AG04450 (cell line): Measurements from ENCODE around the gene PCDHGA4. TPM values are rescaled to one million over a fixed set of nuclear protein-coding genes. Genes with fewer than 3 reads are reported as not detected.
"Not testable (repeated sequence)": the region's sequence is repeated elsewhere in the genome, so short reads cannot be mapped to it uniquely, and the experiment has no call there.

Source experiments
- CTCF ChIA-PET: fragments of 300-600, 350-600 bp; formaldehyde crosslinking; extraction: SDS; loops from one replicate; lab custom pipeline; 2022; ENCODE audit warnings: antibody characterized with exemption, inconsistent platforms; lab: Charles Lee
- POLR2A ChIA-PET: fragments of 350-600 bp; formaldehyde crosslinking; extraction: SDS; loops from one replicate; lab custom pipeline; 2021; ENCODE audit warnings: antibody characterized with exemption, inconsistent platforms; lab: Yijun Ruan, JAX
- DNase-seq: peaks from one replicate; pipeline ENCODE4 v3.0.0-alpha.2; 2011; ENCODE audit warnings: low read depth, low spot score
- H3K27ac ChIP-seq: one replicate; pipeline ENCODE4 v1.5.1; 2012; ENCODE audit warnings: low read depth, low read length, control low read depth
- H3K27me3 ChIP-seq: one replicate; pipeline ENCODE4 v1.6.0; 2012; ENCODE audit warnings: low read length; ENCODE audit not compliant: control insufficient read depth, insufficient read depth
- H3K4me3 ChIP-seq: 2 replicates; pipeline ENCODE4 v1.5.1; 2011; ENCODE audit warnings: mild to moderate bottlenecking, low read depth, low read length, control low read depth
- H3K9me3 ChIP-seq: 2 replicates; pipeline ENCODE4 v1.5.1; 2012; ENCODE audit warnings: low read length; ENCODE audit not compliant: control insufficient read depth, insufficient read depth
- polyA plus RNA-seq: library from polyadenylated mRNA; depleted of rRNA; stranded (reverse); fragments of >200 nt; gene quantifications from 2 replicates; pipeline ENCODE4 v1.2.3, GENCODE V29; 2011
- TF ChIP-seq, protein P1 (sequence below): IDR thresholded peaks from 2 replicates; pipeline ENCODE4 v1.5.1; 2011; ENCODE audit warnings: low read depth, low read length, control low read depth, inconsistent platforms

Gene PCDHGA4
- polyA plus RNA-seq, 1 experiment: 6.3 TPM

DNA sequence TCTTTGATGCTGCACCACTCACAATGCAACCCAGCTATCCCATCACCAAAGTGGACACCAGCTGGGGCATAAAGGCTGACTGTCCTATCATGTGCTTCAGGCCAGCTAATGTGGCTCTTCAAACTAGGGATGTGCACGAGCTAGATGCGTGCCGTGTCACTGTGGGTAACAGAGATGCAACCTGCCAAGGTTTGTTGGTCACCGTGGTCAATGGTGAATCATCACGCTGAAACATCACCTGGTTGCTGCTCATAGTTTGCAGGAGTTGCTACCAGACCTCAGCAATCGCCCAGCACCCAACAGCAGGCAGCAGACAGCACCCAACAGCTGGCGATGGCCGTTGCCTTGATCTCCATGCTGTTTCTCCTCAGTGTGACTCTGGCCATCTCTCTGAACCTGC, 26.6 kb upstream of the PCDHGA4 start:
- ChIA-PET CTCF (interaction anchor here (0.9 to 8.5 kb wide), 11 partner anchors 8 to 240 kb away, joined by 3 to 133 read pairs (median 8); partner anchors contain the start of genes PCDHB10, PCDHGA2, PCDHGA3 and TAF7), POLR2A (interaction anchor here (1.9 kb wide), 1 partner anchor 8 kb away, joined by 6 read pairs; the partner anchor contains the start of gene TAF7)
- no peak overlapping the region for H3K27ac ChIP-seq

DNA sequence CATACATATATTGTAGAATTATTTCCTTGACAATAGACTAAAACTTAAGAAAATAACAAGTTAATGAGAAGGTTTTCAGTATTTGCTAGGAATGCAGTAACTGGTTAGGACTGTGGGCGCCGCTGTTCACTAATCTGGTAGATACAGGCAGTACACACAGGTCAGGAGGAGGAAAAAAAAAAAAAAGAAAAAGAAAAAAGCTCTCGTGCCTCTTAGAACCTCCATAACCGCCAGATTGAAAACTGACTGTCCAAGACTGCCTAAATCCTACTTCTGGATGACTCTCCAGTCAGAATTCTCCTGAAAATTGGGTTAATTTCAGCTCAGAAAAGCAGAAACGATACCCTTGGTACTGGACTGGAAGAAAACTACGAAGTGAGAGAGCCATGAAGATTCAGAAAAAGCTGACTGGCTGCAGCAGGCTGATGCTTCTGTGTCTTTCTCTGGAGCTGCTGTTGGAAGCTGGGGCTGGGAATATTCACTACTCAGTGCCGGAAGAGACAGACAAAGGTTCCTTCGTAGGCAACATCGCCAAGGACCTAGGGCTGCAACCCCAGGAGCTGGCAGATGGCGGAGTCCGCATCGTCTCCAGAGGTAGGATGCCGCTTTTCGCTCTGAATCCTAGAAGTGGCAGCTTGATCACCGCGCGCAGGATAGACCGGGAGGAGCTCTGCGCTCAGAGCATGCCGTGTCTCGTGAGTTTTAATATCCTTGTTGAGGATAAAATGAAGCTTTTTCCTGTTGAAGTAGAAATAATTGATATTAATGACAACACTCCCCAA, 24.3 kb upstream of the PCDHGA4 start, which contains the start of gene PCDHGA1:
Gene PCDHGA1 (plus strand): TSS at position 216 of the 782 bp plus-strand sequence.
- ChIA-PET CTCF (interaction anchor here (0.6 to 8.5 kb wide), 22 partner anchors 9 to 237 kb away, joined by 3 to 133 read pairs (median 5); partner anchors contain the start of genes PCDHGA10, PCDHGA2, PCDHGA3 and PCDHGA5), POLR2A (interaction anchor here (1.6 kb wide), 1 partner anchor 10 kb away, joined by 12 read pairs; the partner anchor contains the start of gene TAF7)
- Histone ChIP-seq H3K4me3 (peak within 1 kb of the TSS; percentile 31), H3K27ac (no peak within 1 kb of the TSS), H3K27me3 (peaks cover 7% of the 10 kb centered on the region), H3K9me3 (peaks cover 44% of the 10 kb centered on the region)
- no peak for DNase-seq
- TF ChIP-seq, protein P1, sequence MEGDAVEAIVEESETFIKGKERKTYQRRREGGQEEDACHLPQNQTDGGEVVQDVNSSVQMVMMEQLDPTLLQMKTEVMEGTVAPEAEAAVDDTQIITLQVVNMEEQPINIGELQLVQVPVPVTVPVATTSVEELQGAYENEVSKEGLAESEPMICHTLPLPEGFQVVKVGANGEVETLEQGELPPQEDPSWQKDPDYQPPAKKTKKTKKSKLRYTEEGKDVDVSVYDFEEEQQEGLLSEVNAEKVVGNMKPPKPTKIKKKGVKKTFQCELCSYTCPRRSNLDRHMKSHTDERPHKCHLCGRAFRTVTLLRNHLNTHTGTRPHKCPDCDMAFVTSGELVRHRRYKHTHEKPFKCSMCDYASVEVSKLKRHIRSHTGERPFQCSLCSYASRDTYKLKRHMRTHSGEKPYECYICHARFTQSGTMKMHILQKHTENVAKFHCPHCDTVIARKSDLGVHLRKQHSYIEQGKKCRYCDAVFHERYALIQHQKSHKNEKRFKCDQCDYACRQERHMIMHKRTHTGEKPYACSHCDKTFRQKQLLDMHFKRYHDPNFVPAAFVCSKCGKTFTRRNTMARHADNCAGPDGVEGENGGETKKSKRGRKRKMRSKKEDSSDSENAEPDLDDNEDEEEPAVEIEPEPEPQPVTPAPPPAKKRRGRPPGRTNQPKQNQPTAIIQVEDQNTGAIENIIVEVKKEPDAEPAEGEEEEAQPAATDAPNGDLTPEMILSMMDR: peak; percentile 51

More for the DNA sequence above, 26.6 kb upstream of the PCDHGA4 start:
- no peak for DNase-seq
- H3K9me3 ChIP-seq: peaks cover 39% of the 10 kb centered on the region
- peaks cover 7% of the 10 kb centered on the region for H3K27me3 ChIP-seq
- H3K4me3 ChIP-seq: no peak overlapping the region
- TF ChIP-seq, protein P1: no peak

DNA sequence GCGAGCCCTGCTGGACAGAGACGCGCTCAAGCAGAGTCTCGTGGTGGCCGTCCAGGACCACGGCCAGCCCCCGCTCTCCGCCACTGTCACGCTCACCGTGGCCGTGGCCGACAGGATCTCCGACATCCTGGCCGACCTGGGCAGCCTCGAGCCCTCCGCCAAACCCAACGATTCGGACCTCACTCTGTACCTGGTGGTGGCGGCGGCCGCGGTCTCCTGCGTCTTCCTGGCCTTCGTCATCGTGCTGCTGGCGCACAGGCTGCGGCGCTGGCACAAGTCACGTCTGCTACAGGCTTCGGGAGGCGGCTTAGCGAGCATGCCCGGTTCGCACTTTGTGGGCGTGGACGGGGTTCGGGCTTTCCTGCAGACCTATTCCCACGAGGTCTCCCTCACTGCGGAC, 22.2 kb upstream of the PCDHGA4 start:
- H3K27me3 ChIP-seq, DNase-seq, CTCF ChIA-PET, H3K4me3 ChIP-seq, POLR2A ChIA-PET, H3K27ac ChIP-seq: not testable (repeated sequence)
- H3K9me3 ChIP-seq: peaks cover 37% of the 10 kb centered on the region

DNA sequence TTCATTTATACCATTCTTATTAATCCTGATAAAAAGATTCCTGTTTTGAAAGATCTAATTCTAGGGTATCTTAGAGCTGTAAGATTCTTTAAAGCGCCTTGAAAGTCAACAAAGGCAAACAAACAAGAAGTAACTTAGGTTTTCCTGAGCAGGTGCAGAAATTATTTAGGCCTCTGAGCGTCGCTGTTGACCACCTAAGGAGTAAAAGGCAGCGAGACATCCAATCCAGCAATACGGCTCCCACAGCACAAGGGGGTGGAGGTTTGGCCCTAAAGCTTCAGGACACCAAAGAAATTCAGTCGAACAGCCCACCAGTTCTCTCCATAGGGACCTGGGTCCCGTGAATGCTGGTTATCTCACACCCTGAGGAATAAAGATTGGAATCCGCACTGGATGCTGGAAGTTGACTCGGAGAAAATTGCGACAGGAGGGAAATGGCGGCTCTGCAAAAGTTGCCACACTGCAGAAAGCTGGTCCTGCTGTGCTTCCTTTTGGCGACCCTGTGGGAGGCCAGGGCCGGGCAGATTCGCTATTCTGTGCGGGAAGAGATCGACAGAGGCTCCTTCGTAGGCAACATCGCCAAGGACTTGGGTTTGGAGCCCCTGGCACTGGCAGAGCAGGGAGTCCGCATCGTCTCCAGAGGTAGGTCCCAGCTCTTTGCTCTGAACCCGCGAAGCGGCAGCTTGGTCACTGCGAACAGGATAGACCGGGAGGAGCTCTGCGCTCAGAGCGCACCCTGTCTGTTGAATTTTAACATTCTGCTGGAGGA, 16.1 kb upstream of the PCDHGA4 start, which contains the start of gene PCDHGA2:
Gene PCDHGA2 (plus strand): TSS at position 223 of the 769 bp plus-strand sequence.
- ChIA-PET CTCF (interaction anchor here (0.6 to 3.0 kb wide), 24 partner anchors 8 to 252 kb away, joined by 3 to 57 read pairs (median 4); partner anchors contain the start of genes PCDHGA1, PCDHGA10, PCDHGB1 and PCDHGB3), POLR2A (interaction anchor here (1.2 kb wide), 1 partner anchor 18 kb away, joined by 3 read pairs; the partner anchor contains the start of gene TAF7)
- TF ChIP-seq, protein P1: peak; percentile 57
- Histone ChIP-seq H3K9me3 (peaks cover 34% of the 10 kb centered on the region), H3K27me3 (peaks cover 6% of the 10 kb centered on the region), H3K4me3 (peak within 1 kb of the TSS; percentile 51), H3K27ac (no peak within 1 kb of the TSS)
- no peak for DNase-seq

DNA sequence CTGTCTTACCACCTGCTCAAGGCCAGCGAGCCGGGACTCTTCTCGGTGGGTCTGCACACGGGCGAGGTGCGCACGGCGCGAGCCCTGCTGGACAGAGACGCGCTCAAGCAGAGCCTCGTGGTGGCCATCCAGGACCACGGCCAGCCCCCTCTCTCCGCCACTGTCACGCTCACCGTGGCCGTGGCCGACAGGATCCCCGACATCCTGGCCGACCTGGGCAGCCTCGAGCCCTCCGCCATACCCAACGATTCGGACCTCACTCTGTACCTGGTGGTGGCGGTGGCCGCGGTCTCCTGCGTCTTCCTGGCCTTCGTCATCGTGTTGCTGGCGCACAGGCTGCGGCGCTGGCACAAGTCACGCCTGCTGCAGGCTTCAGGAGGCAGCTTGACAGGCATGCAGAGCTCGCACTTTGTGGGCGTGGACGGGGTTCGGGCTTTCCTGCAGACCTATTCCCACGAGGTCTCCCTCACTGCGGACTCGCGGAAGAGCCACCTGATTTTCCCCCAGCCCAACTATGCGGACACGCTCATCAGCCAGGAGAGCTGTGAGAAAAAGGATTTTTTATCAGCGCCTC, 14.0 kb upstream of the PCDHGA4 start:
- POLR2A ChIA-PET, H3K27me3 ChIP-seq, H3K4me3 ChIP-seq, H3K27ac ChIP-seq, DNase-seq: not testable (repeated sequence)
- peaks cover 50% of the 10 kb centered on the region for H3K9me3 ChIP-seq
- CTCF ChIA-PET: interaction anchor here (4.5 kb wide), 1 partner anchor 223 kb away, joined by 18 read pairs; no protein-coding TSS in a partner anchor
